ENCODE data around the gene DGKB. TPM values are rescaled to one million over a fixed set of nuclear protein-coding genes. Genes with fewer than 3 reads are reported as not detected.

Gene DGKB
- total RNA-seq, 1 experiment from 2014 or later = 0.12 TPM

DNA sequence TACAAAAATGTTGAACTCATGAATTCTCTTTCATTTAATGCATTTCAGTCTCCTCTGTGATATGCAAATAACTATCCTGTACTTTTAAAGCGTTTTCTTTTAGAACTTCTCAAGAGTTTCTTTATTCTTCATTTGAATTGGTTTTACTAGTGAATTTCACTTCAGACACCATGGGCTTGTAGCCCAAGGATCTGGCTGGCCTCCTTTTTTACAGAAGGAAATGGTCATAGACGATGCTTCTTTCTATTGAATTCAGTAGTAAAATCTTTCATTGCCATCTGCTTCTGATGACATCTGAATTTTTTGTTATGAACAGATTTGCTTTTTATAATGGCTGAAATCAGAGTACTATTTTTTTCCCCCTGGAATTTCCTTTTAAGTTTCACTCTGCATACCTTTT is 777.8 kb downstream of the DGKB start:
- no peak for DNase-seq (ENCODE audit: low spot score)

DNA sequence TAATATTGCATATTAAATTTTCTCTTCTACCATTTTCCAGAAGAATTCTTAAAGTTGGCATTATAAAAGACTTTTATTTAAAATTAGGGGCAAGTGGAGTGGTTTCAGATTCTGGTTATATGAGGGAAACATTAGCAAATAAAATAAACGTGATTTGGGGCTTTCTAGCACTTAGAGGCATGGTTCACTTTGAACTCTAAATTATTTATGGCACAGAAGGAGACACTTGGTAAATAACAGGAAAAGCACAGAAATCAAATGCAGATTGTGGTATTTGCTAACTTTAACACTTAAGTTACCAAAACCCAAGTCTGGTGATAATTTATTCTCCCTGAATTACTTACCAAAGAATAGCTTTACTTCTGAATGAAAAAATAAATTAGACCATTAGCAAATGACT is 778.6 kb downstream of the DGKB start:
- no peak for DNase-seq (ENCODE audit: low spot score)

DNA sequence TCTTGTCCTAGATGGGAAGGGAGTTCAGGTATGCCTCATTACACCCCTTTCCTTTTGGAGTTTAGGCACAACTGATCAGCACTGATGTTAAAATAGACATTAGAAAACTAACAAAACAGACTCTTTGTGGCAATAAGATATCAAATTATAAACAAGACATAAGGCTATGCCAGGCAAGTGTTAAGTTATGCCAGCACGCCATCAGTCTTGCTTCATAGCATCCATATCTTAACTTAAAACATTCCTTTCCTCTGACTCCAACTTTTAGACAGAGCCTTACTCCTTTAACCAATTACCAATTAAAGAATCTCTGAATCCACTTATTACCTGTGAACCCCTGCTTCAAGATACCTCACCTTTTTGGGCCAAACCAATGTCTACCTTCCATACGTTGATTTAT is 786.9 kb downstream of the DGKB start:
- DNase-seq (ENCODE audit: low spot score) = no peak

DNA sequence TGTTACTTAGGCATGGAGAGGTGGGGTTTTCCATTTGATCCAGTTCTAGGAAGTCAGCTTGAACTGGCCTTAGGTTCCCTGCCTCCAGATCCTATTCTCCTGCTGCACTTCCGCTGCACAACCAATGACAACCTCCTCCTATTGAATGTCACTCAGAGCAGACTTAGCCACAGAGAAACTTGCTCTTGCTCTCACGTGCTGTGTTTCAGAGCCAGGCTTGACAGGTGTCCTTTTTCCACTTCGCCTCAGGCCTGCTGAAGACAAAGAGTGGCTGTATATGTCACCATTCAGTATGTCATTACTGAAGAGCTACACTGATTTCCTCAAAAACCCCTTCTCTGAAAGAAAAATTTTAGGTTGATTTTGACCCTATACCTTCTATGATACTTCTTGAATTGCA is 797.7 kb downstream of the DGKB start:
- DNase-seq (ENCODE audit: low spot score) = no peak

DNA sequence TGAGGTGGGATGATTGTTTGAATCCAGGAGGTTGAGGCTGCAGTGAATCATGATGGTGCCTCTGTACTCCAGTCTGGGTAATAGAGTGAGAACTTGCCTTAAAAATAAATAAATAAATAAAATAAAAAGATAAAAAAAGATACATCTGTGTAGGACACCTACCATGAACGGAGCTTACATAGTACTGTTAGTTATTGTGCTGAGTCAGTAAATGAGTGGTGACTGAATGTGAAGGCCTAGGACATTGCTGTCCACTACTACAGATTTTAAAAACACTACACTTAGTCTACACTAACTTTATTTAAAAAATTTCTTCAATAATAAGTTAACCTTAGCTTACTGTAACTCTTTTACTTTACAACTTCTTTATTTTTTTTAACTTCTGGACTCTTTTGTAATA is 806.4 kb downstream of the DGKB start:
- no peak for DNase-seq (ENCODE audit: low spot score)

DNA sequence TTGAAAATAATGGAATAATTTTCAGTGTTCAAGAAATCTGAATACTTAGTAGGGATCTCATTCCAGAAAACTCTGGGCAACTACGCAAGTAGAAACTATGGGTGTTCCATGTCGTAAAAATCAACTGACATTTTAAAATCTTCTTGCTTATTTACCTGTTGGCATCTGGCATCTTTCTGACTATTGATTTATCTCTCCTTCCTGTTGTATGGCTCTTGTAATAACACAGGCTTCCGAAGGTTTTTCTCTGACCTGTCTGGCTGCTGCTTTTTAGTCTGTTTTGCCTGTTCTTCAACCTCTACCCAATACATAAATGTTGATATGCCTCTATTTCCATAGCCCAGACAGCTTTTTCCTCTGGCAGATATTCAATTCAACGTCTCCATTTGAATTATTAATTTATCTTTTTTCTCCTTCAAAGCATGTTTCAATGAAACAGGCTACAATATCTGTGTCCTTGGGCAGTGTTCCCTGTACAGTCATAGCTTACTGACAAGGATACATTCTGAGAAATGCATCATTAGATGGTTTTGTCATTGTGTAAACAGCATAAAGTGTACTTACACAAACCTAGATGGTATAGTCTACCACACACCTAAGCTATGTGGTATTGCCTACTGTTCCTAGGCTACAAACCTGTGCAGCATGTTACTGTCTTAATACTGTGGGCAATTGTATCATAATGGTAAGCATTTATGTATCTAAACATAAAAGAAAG is 807.2 kb downstream of the DGKB start:
- DNase-seq (ENCODE audit: low spot score) = no peak
